Left lobe of liver (tissue), 2 donors: ENCODE measurements around the gene ATE1. TPM values are rescaled to one million over a fixed set of nuclear protein-coding genes. Genes with fewer than 3 reads are reported as not detected.

Experiments used
- ATAC-seq: fragments of 200-7000 bp; cut with Tn5 transposase; one replicate; pipeline ENCODE4 v1.9.1; 2020; ENCODE audit warnings: mild to moderate bottlenecking, moderate library complexity
- DNase-seq: peaks from one replicate; pipeline ENCODE4 v3.0.0-alpha.2; 2020; ENCODE audit warnings: low spot score
- total RNA-seq: library from RNA; stranded (reverse); gene quantifications from one replicate; pipeline ENCODE4 v1.2.1, GENCODE V29; 2021
- donor health status: DM: no; HTN: no; CAD: no; lungs with moderate emphysema.
- donor health status: DM: no; HTN: yes; CAD: no.

The ATE1 gene
- total RNA-seq, 1 donor from 2014 or later: 20.1 TPM

- DNase-seq (no peak), ATAC-seq (no peak)
Measured at GRCh38 chr10:121747163-121747775, 180.6 kb downstream of the ATE1 start.

- DNase-seq (no peak), ATAC-seq (no peak)
Measured at GRCh38 chr10:121741248-121741792, 186.5 kb downstream of the ATE1 start.

GRCh38 chr10:121740069-121740468, 187.8 kb downstream of the ATE1 start:
- ATAC-seq (no peak), DNase-seq (no peak)

DNA sequence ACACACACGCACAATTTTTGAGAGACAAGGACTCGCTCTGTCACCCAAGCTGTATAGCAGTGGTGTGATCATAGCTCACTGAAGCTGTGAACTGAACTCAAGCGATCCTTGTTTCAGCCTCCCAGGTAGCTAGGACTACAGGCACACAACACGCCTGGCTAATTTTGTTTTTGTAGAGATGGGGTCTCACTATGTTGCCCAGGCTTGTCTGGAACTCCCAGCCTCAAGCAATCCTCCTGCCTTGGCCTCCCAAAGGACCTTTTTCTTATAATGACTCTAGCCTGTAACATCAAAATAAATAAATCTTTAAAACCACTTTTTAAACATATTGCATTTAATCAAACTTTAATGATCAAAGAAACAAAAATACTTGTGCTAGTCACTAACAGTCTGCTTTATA, 188.7 kb downstream of the ATE1 start:
- DNase-seq (no peak), ATAC-seq (no peak)

GRCh38 chr10:121736315-121737130, 191.3 kb downstream of the ATE1 start:
- DNase-seq: no peak
- no peak for ATAC-seq

GRCh38 chr10:121735263-121735662, 192.6 kb downstream of the ATE1 start:
- no peak for DNase-seq

DNA sequence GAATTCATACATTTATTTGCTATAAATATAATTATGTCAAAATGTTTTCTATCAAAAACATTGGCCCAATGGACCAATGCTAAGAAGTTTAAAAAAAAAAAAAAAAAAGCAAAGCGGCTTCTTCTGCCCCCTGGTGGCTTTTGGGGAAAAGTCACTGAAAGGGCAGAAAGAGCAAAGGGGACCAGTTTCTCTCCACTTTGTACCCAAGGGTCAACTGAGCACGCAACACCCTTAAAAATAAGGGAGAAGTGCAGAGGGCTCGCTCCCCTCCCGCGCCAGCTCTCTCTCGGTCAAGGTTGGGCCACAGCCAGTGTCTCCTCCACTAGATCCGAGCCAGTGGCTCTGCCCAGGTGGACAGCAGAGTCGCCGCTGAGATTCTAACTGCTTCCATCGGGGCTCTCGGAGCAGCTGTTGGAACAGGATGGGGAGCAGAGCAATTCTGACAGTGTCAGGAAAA, 193.2 kb downstream of the ATE1 start:
- ATAC-seq (peak; percentile 68), DNase-seq (no peak)

More at GRCh38 chr10:121735263-121735662, 192.6 kb downstream of the ATE1 start:
- ATAC-seq: no peak

- ATAC-seq (no peak), DNase-seq (no peak)
Measured at GRCh38 chr10:121732656-121733445, 195.0 kb downstream of the ATE1 start.

DNA sequence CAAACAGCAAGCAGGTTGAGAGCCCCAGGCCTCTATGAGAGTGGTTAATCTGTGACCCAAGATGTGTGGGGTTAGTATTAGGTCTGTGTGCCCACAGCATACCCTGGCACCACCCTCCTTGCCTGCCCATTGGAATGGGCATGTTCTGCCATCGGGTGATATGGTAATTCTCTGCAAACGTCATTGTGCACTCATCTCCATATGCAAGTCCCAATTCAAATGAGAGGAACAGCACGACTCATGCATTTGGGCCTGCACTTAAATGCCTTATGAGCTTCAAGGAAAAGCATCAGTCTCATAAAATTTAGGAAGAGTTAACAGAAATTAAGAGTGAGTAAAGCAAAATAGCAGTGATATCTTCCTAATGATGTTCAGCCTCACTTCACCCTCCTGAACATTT, 195.7 kb downstream of the ATE1 start:
- DNase-seq (no peak), ATAC-seq (no peak)

GRCh38 chr10:121724282-121724681, 203.5 kb downstream of the ATE1 start:
- ATAC-seq (no peak), DNase-seq (no peak)

GRCh38 chr10:121722665-121723064, 205.2 kb downstream of the ATE1 start:
- ATAC-seq (no peak), DNase-seq (no peak)

GRCh38 chr10:121721257-121721656, 206.6 kb downstream of the ATE1 start:
- no peak for DNase-seq
- ATAC-seq: no peak

DNA sequence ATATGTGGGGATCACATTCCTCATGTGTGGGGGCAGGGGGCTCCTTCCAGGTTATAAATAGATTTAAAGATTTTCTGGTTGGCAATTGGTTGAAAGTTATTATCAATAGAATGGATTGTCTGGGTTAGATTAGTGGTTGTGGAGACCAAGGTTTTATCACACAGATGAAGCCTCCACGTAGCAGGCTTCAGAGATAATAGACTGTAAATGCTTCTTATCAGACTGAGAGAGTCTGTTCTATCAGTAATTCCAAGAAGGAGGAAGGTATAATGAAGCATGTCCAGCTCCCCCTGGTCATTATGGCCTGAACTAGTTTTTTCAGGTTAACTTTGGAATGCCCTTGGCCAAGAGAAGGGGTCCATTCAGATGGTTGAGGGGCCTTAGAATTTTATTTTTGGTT, 211.9 kb downstream of the ATE1 start:
- DNase-seq: no peak

DNA sequence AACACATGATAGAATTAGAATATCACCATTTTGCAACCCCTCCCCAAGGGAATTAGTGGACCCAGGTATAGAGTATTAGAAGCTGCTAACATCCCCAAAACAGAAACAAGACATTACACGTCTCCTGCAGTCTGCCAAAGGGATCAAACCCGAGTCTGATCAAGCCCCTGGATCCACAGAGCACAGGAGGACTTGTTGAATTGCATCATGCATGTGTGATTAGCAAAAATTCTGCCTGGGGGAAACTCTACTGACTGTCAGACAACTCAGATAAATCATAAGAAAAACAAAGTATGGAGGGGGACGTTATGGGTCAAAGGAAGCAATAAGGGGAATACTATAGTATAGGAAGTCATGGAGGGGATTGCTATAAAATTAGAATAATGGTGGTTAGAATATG, 212.8 kb downstream of the ATE1 start:
- DNase-seq (no peak), ATAC-seq (no peak)

More for the DNA sequence above, 211.9 kb downstream of the ATE1 start:
- ATAC-seq: no peak

DNA sequence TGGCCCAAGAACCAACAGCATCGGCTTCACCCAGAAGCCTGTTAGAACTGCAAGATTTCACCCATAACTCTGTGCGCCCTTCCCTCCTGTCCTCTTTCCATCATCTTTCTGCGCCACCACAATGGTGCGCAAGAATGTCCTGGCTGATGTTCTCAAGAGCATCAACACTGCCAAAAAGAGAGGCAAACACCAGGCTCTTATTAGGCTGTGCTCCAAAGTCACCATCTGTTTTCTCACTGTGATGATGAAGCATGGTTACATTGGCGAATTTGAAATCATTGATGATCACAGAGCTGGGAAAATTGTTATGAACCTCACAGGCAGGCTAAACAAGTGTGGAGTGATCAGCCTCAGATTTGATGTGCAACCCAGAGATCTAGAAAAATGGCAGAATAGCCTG, 214.3 kb downstream of the ATE1 start:
- no peak for DNase-seq
- no peak for ATAC-seq

DNA sequence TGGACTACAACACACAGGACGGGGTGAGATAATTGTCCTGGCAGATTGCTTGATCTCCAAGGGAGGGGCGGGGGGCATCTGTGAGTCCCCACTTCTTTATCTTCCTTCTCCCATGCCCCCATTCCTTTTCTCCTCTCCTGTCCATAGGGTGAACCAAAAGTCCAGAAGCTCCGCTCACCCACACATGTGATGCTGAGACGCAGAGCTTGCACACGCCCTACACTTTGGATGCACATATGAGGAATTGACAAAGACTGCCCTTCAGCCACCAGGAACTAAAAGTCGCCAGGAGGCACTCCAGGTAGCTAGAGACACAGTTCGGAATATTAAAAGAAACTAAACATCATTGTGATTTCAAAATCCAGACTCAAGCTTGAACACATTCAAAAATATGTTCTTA, 216.9 kb downstream of the ATE1 start:
- no peak for ATAC-seq

DNA sequence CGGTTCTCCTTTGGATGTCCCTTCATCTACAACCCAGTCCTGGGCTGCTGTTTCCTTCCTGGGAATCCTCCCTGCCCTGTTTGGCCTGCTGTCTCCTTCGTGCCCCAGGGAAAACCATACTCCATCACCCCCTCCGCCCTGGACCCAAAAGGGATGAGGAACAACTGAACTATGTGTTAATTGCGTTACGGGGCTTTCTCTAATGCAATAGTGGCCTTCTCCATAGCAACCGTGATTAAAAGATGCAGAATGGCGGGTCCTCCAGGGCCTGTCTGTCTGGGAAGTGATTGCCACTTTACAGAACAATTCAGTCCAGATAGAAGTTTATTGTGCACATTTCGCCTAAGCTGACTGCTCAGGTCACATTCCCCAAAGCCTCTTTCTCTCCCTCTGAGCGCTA, 217.6 kb downstream of the ATE1 start:
- ATAC-seq (no peak), DNase-seq (no peak)

More for the DNA sequence above, 216.9 kb downstream of the ATE1 start:
- no peak for DNase-seq

DNA sequence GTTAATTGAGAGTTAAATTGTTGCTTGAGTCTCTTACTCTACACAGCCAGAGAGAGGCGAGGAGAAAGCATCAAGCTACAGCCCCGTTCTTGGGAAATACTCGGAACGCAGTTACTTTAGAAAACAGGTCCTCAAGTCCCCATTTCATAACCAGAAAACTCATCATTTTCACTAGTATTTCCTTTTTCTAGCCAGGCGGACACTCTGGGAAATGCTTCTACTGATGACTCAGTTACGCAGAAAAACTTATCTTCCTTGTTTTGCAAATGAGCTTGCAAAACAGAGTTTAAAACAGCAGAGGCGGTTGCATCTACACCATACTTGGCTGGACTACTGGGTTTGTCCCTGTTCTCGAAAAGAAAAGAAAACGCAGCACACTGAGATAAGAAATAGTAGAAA, 218.2 kb downstream of the ATE1 start:
- ATAC-seq: no peak
- DNase-seq: no peak

- ATAC-seq (no peak), DNase-seq (no peak)
Measured at GRCh38 chr10:121708728-121709674, 218.8 kb downstream of the ATE1 start.
